Neural cell (in vitro differentiated cells): ENCODE measurements around the gene NDUFAF2. TPM values are rescaled to one million over a fixed set of nuclear protein-coding genes. Genes with fewer than 3 reads are reported as not detected.

Experiments
- H2AFZ ChIP-seq: fragments of 200-600, 300-800 bp; sonication (generic), shearing (Covaris generic); 2 replicates; pipeline ENCODE4 v1.6.0; 2014; ENCODE audit warnings: low read depth, mild to moderate bottlenecking, antibody characterized with exemption, low read length, moderate library complexity
- H3F3A ChIP-seq: fragments of 200-600 bp; shearing (Covaris generic); 2 replicates; pipeline ENCODE4 v1.6.1; 2016; ENCODE audit warnings: mild to moderate bottlenecking, moderate library complexity, mixed read lengths, antibody characterized with exemption, low read length; ENCODE audit not compliant: insufficient read depth, poor library complexity, severe bottlenecking
- H3K27ac ChIP-seq: fragments of 200-600, 300-800 bp; sonication (generic), shearing (Covaris generic); 2 replicates; pipeline ENCODE4 v1.5.1; 2014; ENCODE audit warnings: mild to moderate bottlenecking, low read length, moderate library complexity
- H3K27me3 ChIP-seq: fragments of 300-800, 200-600 bp; sonication (generic), shearing (Covaris generic); 2 replicates; pipeline ENCODE4 v1.6.0; 2014; ENCODE audit warnings: mild to moderate bottlenecking, low read depth, low read length, moderate library complexity; ENCODE audit not compliant: insufficient read depth
- H3K36me3 ChIP-seq: fragments of 300-800, 200-600 bp; sonication (generic), shearing (Covaris generic); 2 replicates; pipeline ENCODE4 v1.5.1; 2014; ENCODE audit warnings: mild to moderate bottlenecking, antibody characterized with exemption, low read length, moderate library complexity; ENCODE audit not compliant: insufficient read depth
- H3K4me2 ChIP-seq: fragments of 300-800, 200-600 bp; sonication (generic), shearing (Covaris generic); 2 replicates; pipeline ENCODE4 v1.6.0; 2014; ENCODE audit warnings: mild to moderate bottlenecking, low read length
- H3K4me3 ChIP-seq: fragments of 300-800, 200-600 bp; sonication (generic), shearing (Covaris generic); 2 replicates; pipeline ENCODE4 v1.5.1; 2014; ENCODE audit warnings: mild to moderate bottlenecking, low read length, moderate library complexity
- H3K79me2 ChIP-seq: fragments of 200-600 bp; shearing (Covaris generic); replicated peaks from 2 replicates; pipeline ENCODE4 v1.6.0; 2014; ENCODE audit warnings: mild to moderate bottlenecking, low read length, moderate library complexity; ENCODE audit not compliant: insufficient read depth
- H3K9ac ChIP-seq: fragments of 300-800, 200-600 bp; sonication (generic), shearing (Covaris generic); 2 replicates; pipeline ENCODE4 v1.6.1; 2016; ENCODE audit warnings: mild to moderate bottlenecking, low read length, mixed read lengths
- H3K9me2 ChIP-seq: fragments of 200-600 bp; shearing (Covaris generic); 2 replicates; pipeline ENCODE4 v1.6.1; 2016; ENCODE audit warnings: mild to moderate bottlenecking, low read length, mixed read lengths; ENCODE audit not compliant: insufficient read depth
- H3K9me3 ChIP-seq: fragments of 200-600, 300-800 bp; sonication (generic), shearing (Covaris generic); 2 replicates; pipeline ENCODE4 v1.6.1; 2016; ENCODE audit warnings: mild to moderate bottlenecking, mixed run types, low read length, moderate library complexity, mixed read lengths
- H4K20me1 ChIP-seq: fragments of 200-600 bp; shearing (Covaris generic); 2 replicates; pipeline ENCODE4 v1.6.1; 2016; ENCODE audit warnings: mild to moderate bottlenecking, mixed run types; ENCODE audit not compliant: insufficient read depth
- CTCF ChIP-seq: fragments of 450-650 bp; IDR thresholded peaks from 2 replicates; pipeline ENCODE4 v1.5.1; 2014; ENCODE audit warnings: antibody characterized with exemption, mild to moderate bottlenecking, moderate library complexity; ENCODE audit not compliant: poor library complexity, severe bottlenecking
- EP300 ChIP-seq: fragments of 450-650 bp; conservative IDR thresholded peaks from 2 replicates; pipeline ENCODE4 v1.6.1; 2014; ENCODE audit warnings: antibody characterized with exemption, mild to moderate bottlenecking, moderate library complexity; ENCODE audit not compliant: poor library complexity, severe bottlenecking
- EZH2 ChIP-seq: fragments of 200-600, 300-800 bp; shearing (Covaris generic), sonication (generic); IDR thresholded peaks from 2 replicates; pipeline ENCODE4 v1.6.1; 2014; ENCODE audit warnings: antibody characterized with exemption, low read length, borderline replicate concordance, mild to moderate bottlenecking; ENCODE audit not compliant: insufficient read depth, poor library complexity, severe bottlenecking
- MXI1 ChIP-seq: fragments of 450-650 bp; conservative IDR thresholded peaks from 2 replicates; pipeline ENCODE4 v1.6.1; 2014; ENCODE audit warnings: antibody characterized with exemption, mild to moderate bottlenecking; ENCODE audit not compliant: poor library complexity, severe bottlenecking
- POLR2AphosphoS5 ChIP-seq: IDR thresholded peaks from 2 replicates; pipeline ENCODE4 v1.6.1; 2012
- RAD21 ChIP-seq: fragments of 450-650 bp; conservative IDR thresholded peaks from 2 replicates; pipeline ENCODE4 v1.6.1; 2014; ENCODE audit warnings: antibody characterized with exemption, mild to moderate bottlenecking, moderate library complexity
- SMC3 ChIP-seq: fragments of 450-650 bp; conservative IDR thresholded peaks from 2 replicates; pipeline ENCODE4 v1.6.1; 2014; ENCODE audit warnings: antibody characterized with exemption, mild to moderate bottlenecking, moderate library complexity; ENCODE audit not compliant: poor library complexity
- TAF1 ChIP-seq: IDR thresholded peaks from 2 replicates; pipeline ENCODE4 v1.6.1; 2012; ENCODE audit warnings: low read depth
- polyA plus RNA-seq: library from polyadenylated mRNA; depleted of rRNA; stranded (reverse); fragments of >200 nt; gene quantifications from 2 replicates; pipeline ENCODE4 v1.2.3, GENCODE V29; 2014
- TF ChIP-seq, protein P1 (sequence below): IDR thresholded peaks from 2 replicates; pipeline ENCODE4 v1.6.1; 2012; ENCODE audit warnings: borderline replicate concordance

Gene NDUFAF2
- polyA plus RNA-seq, 1 donor from 2014 or later = 53.6 TPM

GRCh38 chr5:60960591-60960990 lies 15.6 kb downstream of the NDUFAF2 start (continued):
- no peak for TF ChIP-seq MXI1
- TF ChIP-seq TAF1 = no peak
- TF ChIP-seq RAD21 = peak; percentile 54

DNA sequence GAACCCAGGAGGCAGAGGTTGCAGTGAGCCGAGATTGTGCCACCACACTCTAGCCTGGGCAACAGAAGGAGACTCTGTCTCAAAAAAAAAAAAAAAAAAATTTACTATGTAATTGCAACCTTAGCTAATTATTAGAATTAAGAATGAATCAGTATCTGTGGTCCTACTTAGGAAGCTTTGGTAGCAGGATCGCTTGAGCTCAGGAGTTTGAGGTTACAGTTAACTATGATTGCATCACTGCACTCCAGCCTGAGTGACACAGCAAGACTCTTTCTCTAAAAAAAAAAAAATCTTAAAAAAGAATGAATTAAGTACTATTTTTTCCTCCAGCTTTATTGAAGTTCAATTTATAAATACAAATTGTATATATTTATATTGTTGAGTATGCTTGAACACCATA lies 16.7 kb downstream of the NDUFAF2 start:
- no peaks in the 10 kb centered on the region for H3K9me2 ChIP-seq
- H3K9ac ChIP-seq = no peak overlapping the region
- H3K27ac ChIP-seq = no peak overlapping the region
- H2AFZ ChIP-seq = no peak overlapping the region
- peaks cover 3% of the 10 kb centered on the region for H3K9me3 ChIP-seq
- no peaks in the 10 kb centered on the region for H3K36me3 ChIP-seq
- no peak overlapping the region for H3K4me3 ChIP-seq
- TF ChIP-seq MXI1 (no peak), POLR2AphosphoS5 (no peak), RAD21 (no peak), CTCF (no peak), EP300 (no peak), TAF1 (no peak), EZH2 (no peak), SMC3 (no peak)
- TF ChIP-seq, protein P1, sequence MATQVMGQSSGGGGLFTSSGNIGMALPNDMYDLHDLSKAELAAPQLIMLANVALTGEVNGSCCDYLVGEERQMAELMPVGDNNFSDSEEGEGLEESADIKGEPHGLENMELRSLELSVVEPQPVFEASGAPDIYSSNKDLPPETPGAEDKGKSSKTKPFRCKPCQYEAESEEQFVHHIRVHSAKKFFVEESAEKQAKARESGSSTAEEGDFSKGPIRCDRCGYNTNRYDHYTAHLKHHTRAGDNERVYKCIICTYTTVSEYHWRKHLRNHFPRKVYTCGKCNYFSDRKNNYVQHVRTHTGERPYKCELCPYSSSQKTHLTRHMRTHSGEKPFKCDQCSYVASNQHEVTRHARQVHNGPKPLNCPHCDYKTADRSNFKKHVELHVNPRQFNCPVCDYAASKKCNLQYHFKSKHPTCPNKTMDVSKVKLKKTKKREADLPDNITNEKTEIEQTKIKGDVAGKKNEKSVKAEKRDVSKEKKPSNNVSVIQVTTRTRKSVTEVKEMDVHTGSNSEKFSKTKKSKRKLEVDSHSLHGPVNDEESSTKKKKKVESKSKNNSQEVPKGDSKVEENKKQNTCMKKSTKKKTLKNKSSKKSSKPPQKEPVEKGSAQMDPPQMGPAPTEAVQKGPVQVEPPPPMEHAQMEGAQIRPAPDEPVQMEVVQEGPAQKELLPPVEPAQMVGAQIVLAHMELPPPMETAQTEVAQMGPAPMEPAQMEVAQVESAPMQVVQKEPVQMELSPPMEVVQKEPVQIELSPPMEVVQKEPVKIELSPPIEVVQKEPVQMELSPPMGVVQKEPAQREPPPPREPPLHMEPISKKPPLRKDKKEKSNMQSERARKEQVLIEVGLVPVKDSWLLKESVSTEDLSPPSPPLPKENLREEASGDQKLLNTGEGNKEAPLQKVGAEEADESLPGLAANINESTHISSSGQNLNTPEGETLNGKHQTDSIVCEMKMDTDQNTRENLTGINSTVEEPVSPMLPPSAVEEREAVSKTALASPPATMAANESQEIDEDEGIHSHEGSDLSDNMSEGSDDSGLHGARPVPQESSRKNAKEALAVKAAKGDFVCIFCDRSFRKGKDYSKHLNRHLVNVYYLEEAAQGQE = no peak
- no peaks in the 10 kb centered on the region for H4K20me1 ChIP-seq
- H3F3A ChIP-seq = no peaks in the 10 kb centered on the region
- H3K4me2 ChIP-seq = no peak overlapping the region
- H3K27me3 ChIP-seq = no peaks in the 10 kb centered on the region
- peaks cover 5% of the 10 kb centered on the region for H3K79me2 ChIP-seq

DNA sequence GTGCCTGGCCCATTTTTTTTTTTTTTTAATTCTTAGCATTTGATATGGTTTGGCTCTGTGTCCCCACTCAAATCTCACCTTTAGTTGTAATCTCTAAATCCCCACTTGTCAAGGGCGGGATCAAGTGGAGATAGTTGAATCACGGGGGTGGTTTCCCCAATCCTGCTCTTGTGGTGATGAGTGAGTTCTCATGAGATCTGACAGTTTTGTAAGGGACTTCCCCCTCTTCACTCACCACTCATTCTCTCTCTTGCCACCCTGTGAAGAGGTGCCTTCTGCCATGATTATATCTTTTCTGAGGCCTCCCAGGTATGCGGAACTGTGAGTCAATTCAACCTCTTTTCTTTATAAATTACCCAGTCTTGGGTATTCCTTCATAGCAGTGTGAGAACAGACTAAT lies 27.2 kb downstream of the NDUFAF2 start:
- H3K36me3 ChIP-seq = no peaks in the 10 kb centered on the region
- no peak overlapping the region for H3K9ac ChIP-seq
- no peak overlapping the region for H2AFZ ChIP-seq
- H3K4me3 ChIP-seq = no peak overlapping the region
- no peak overlapping the region for H3K4me2 ChIP-seq
- H3K27me3 ChIP-seq = no peaks in the 10 kb centered on the region
- H3K9me3 ChIP-seq = peaks cover 3% of the 10 kb centered on the region
- no peaks in the 10 kb centered on the region for H4K20me1 ChIP-seq
- no peak overlapping the region for H3K27ac ChIP-seq
- no peaks in the 10 kb centered on the region for H3K79me2 ChIP-seq
- no peak for TF ChIP-seq SMC3
- TF ChIP-seq EZH2 = no peak
- TF ChIP-seq POLR2AphosphoS5 = no peak
- TF ChIP-seq CTCF = no peak
- no peak for TF ChIP-seq RAD21
- no peak for TF ChIP-seq TAF1
- TF ChIP-seq, protein P1 = no peak
- no peak for TF ChIP-seq EP300
- no peak for TF ChIP-seq MXI1
- no peaks in the 10 kb centered on the region for H3F3A ChIP-seq
- H3K9me2 ChIP-seq = no peaks in the 10 kb centered on the region
